ENCODE measurements around the gene HVCN1.
A peak's percentile ranks its signal among the peaks of the same experiment; 100 is the strongest.

HVCN1 gene

DNA sequence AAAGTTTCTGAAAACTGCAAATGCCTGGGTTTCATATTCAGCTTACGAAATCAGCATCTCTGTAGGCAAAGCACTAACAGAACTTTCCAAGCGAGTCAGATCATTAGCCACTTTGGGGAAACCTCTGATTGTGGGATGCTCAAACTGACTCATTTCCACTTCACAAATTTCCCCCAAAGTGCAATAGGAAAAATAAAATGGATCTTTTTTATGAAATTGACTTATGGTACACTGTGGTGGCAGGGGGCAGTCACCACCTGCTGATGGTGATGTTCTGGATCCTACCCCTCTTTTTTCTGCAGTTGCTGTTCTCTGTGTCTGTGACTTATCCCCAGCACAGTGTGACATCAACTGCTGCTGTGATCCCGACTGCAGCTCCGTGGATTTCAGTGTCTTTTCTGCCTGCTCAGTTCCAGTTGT is 69.4 kb downstream of the HVCN1 start:
- no peak for DNase-seq (ENCODE audit: low read depth, low spot score)

DNA sequence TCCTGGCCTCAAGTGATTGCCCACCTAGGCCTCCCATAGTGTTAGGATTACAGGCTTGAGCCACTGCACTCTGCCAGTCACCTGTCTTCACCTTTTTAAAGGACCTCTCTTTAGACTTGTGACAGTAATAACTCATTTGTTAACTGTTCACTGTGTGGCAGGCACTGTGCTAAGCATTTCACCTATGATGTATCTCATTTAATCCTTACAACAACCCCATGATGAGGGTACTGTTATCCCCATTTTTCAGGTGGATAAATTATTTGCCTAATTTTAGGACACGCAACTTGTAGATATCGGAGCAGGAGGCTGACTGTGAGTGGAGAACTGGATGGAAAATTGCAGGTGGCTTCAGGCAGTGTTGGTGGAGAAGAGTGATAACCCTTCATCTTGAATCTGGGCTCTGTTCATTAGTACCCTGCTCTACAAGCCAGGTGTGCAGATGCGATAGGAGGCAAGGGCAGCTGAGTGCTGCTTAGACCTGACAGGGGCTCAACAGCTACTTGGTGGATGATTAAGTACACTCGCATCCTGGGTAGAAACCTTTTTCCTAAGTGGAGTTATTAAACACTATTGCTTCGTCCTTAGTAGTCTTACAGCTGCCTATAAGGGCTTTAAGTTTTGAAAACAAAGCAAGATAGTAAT is 72.3 kb downstream of the HVCN1 start:
- DNase-seq (ENCODE audit: low read depth, low spot score) = no peak

- DNase-seq (ENCODE audit: low read depth, low spot score) = no peak
Measured at GRCh38 chr12:110615171-110615570, 73.7 kb downstream of the HVCN1 start.

- DNase-seq (ENCODE audit: low read depth, low spot score) = peak; percentile 96
Measured at GRCh38 chr12:110613771-110614684, 74.9 kb downstream of the HVCN1 start, which contains the start of gene TCTN1. TSS of gene TCTN1 (plus strand) at chr12:110614129. CDS start at chr12:110614183, 54 bp downstream.

GRCh38 chr12:110613071-110613770 is 75.7 kb downstream of the HVCN1 start:
- no peak for DNase-seq (ENCODE audit: low read depth, low spot score)

- DNase-seq (ENCODE audit: low read depth, low spot score) = no peak
Measured at GRCh38 chr12:110606253-110606611, 82.7 kb downstream of the HVCN1 start.

GRCh38 chr12:110602085-110602814 is 86.7 kb downstream of the HVCN1 start:
- peak; percentile 41 for DNase-seq (ENCODE audit: low read depth, low spot score)

- DNase-seq (ENCODE audit: low read depth, low spot score) = no peak
Measured at GRCh38 chr12:110600254-110600653, 88.7 kb downstream of the HVCN1 start.

GRCh38 chr12:110599334-110599733 is 89.6 kb downstream of the HVCN1 start:
- DNase-seq (ENCODE audit: low read depth, low spot score) = no peak
